Dendritic cell treated with granulocyte-macrophage colony-stimulating factor and Interleukin-4, amounts not matched to agents 40 ng/mL and 50 ng/mL, for 4 days (primary cell): ENCODE results near the gene ME3.

Source experiments
- H3K27ac Mint-ChIP-seq: one replicate; pipeline ENCODE4 v1.8.0; 2022; ENCODE audit warnings: mild to moderate bottlenecking, mixed read lengths
- H3K27me3 Mint-ChIP-seq: one replicate; pipeline ENCODE4 v1.8.0; 2022; ENCODE audit warnings: mild to moderate bottlenecking, mixed read lengths
- H3K36me3 Mint-ChIP-seq: one replicate; pipeline ENCODE4 v1.8.0; 2022; ENCODE audit warnings: low read depth, mixed read lengths
- H3K4me1 Mint-ChIP-seq: one replicate; pipeline ENCODE4 v1.8.0; 2022; ENCODE audit warnings: low read depth, mixed read lengths
- H3K4me3 Mint-ChIP-seq: one replicate; pipeline ENCODE4 v1.8.0; 2022; ENCODE audit warnings: mild to moderate bottlenecking, moderate library complexity, mixed read lengths
- H3K9me3 Mint-ChIP-seq: one replicate; pipeline ENCODE4 v1.8.0; 2022; ENCODE audit warnings: mixed read lengths
- intact Hi-C: fragments of 100-400 bp; cut with micrococcal nuclease; formaldehyde crosslinking; loops from one replicate; pipeline ENCODE4 v1.15.0; 2022

The ME3 gene

GRCh38 chr11:86463955-86464354 is 208.5 kb downstream of the ME3 start:
- intact Hi-C loops = no loop called here
- H3K27me3 Mint-ChIP-seq = no peaks in the 10 kb centered on the region
- H3K27ac Mint-ChIP-seq = no peak overlapping the region
- no peaks in the 10 kb centered on the region for H3K36me3 Mint-ChIP-seq
- no peaks in the 10 kb centered on the region for H3K9me3 Mint-ChIP-seq
- peaks cover 18% of the 10 kb centered on the region for H3K4me1 Mint-ChIP-seq
- H3K4me3 Mint-ChIP-seq = no peak overlapping the region

DNA sequence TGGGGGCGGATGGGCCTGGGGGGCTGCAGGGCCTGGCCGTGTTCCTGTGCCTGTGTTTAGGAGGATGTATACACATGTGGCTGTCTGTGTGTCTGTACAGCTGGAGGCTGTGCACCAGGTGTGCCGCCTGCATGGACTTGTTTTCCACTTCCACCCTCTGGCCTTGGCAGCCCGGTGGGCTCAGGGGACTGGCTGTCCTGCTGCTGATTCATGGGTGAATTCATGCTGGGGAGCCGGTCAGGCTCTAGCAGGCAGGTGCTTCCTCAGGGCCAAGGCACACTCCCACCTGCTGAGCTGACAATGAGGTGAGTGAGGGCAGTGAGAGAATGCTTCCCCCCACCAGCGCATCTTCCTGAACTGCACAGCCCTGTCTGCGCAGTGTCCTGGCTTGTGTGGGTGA is 209.3 kb downstream of the ME3 start:
- H3K4me3 Mint-ChIP-seq = no peak overlapping the region
- peaks cover 18% of the 10 kb centered on the region for H3K4me1 Mint-ChIP-seq
- intact Hi-C loops = no loop called here
- no peak overlapping the region for H3K27ac Mint-ChIP-seq
- H3K36me3 Mint-ChIP-seq = no peaks in the 10 kb centered on the region
- H3K9me3 Mint-ChIP-seq = no peaks in the 10 kb centered on the region
- H3K27me3 Mint-ChIP-seq = no peaks in the 10 kb centered on the region

- Mint-ChIP-seq H3K9me3 (no peaks in the 10 kb centered on the region), H3K27ac (no peak overlapping the region), H3K4me1 (peaks cover 18% of the 10 kb centered on the region), H3K4me3 (no peak overlapping the region), H3K27me3 (no peaks in the 10 kb centered on the region), H3K36me3 (no peaks in the 10 kb centered on the region)
- intact Hi-C loops = no loop called here
Measured at GRCh38 chr11:86461892-86462291, 210.5 kb downstream of the ME3 start.

- Mint-ChIP-seq H3K36me3 (no peaks in the 10 kb centered on the region), H3K27me3 (no peaks in the 10 kb centered on the region), H3K9me3 (no peaks in the 10 kb centered on the region), H3K4me1 (peaks cover 25% of the 10 kb centered on the region), H3K27ac (no peak overlapping the region), H3K4me3 (no peak overlapping the region)
- intact Hi-C loops = no loop called here
Measured at GRCh38 chr11:86460461-86461385, 211.7 kb downstream of the ME3 start.

GRCh38 chr11:86459682-86460460 is 212.5 kb downstream of the ME3 start:
- no peak overlapping the region for H3K27ac Mint-ChIP-seq
- H3K36me3 Mint-ChIP-seq = no peaks in the 10 kb centered on the region
- H3K9me3 Mint-ChIP-seq = no peaks in the 10 kb centered on the region
- H3K27me3 Mint-ChIP-seq = no peaks in the 10 kb centered on the region
- H3K4me3 Mint-ChIP-seq = no peak overlapping the region
- peaks cover 25% of the 10 kb centered on the region for H3K4me1 Mint-ChIP-seq
- intact Hi-C loops = no loop called here

- peaks cover 25% of the 10 kb centered on the region for H3K4me1 Mint-ChIP-seq
- no peaks in the 10 kb centered on the region for H3K9me3 Mint-ChIP-seq
- no peak overlapping the region for H3K4me3 Mint-ChIP-seq
- intact Hi-C loops = no loop called here
- H3K27me3 Mint-ChIP-seq = no peaks in the 10 kb centered on the region
- H3K36me3 Mint-ChIP-seq = no peaks in the 10 kb centered on the region
- H3K27ac Mint-ChIP-seq = no peak overlapping the region
Measured at GRCh38 chr11:86459002-86459385, 213.4 kb downstream of the ME3 start.

DNA sequence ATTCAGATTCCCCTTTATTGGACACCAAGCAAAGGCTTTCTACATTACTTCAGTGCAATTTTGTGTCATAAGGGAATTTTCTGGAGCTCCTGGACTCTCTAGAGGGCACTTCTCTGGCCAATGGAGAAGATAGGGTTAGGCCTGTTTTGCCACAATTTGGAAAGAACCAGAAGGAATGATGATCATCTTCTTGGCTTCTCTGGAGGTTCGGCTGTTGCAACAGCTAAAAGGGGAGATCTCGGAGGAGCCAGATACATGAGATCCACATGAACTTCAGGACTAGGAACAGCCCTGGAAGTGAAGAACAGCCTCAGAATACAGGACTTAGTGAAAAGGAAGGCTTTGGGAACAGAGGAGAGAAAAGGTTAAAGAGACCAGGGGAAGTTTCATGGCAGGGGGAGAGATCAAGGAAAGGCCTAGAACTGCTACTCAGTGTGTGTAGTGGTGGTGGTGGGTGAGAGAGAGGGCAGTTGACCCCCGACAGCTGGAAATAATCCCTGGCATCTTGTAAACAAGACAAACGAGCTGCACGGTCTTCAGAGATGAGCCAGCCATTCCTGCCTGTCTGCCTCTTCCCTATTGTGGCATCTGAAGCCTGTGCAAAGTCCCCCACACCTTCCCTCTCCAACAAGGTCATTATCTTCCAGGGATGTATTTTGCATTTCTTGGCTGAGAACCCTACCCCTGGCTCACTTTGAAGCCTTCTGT is 214.0 kb downstream of the ME3 start:
- H3K27me3 Mint-ChIP-seq = no peaks in the 10 kb centered on the region
- intact Hi-C loops = no loop called here
- no peaks in the 10 kb centered on the region for H3K36me3 Mint-ChIP-seq
- no peaks in the 10 kb centered on the region for H3K9me3 Mint-ChIP-seq
- H3K27ac Mint-ChIP-seq = no peak overlapping the region
- H3K4me1 Mint-ChIP-seq = peaks cover 25% of the 10 kb centered on the region
- no peak overlapping the region for H3K4me3 Mint-ChIP-seq

GRCh38 chr11:86456075-86456939 is 216.1 kb downstream of the ME3 start:
- Mint-ChIP-seq H3K4me1 (peaks cover 21% of the 10 kb centered on the region), H3K4me3 (no peak overlapping the region)

DNA sequence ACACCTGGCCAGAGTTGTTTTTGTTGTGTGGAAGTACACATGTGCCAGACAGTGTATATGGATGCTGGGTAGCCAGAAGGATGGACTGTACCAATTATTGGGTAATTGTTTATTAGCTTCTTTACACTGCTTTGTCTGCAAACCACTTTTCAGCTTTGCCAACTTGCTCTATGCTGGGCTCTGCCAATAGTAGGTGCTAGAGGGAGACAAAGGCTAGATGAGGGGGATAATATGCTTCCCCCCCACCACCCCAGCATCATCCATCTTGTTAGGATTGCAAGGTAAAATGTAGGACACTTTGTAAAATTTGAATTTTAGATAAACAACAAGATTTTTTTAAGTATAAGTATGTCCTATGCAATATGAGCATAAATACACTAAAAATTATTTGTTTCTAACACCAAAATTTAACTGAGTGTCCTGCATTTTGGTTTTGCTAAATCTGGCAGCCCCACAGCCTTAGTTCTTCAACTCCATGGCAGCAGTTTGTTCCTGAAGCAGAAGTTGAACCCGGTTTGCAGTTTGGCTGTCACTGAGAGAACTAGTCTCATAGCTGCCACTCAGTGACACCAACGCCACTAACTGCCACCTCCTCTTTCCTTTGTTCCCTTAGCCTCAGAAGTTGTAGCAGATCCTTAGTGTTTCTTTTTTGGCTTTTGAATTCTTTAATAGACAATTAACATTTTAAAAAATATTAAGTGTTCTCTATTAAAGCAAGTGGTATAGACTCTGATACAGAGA is 219.0 kb downstream of the ME3 start:
- Mint-ChIP-seq H3K4me1 (peaks cover 7% of the 10 kb centered on the region), H3K27me3 (no peaks in the 10 kb centered on the region), H3K27ac (no peak overlapping the region), H3K36me3 (no peaks in the 10 kb centered on the region), H3K9me3 (no peaks in the 10 kb centered on the region), H3K4me3 (no peak overlapping the region)
- intact Hi-C loops = no loop called here

More at GRCh38 chr11:86456075-86456939, 216.1 kb downstream of the ME3 start:
- Mint-ChIP-seq H3K27me3 (no peaks in the 10 kb centered on the region), H3K36me3 (no peaks in the 10 kb centered on the region), H3K9me3 (no peaks in the 10 kb centered on the region), H3K27ac (no peak overlapping the region)
- intact Hi-C loops = loop anchor here (1.0 kb wide), 2 partner anchors 152 to 362 kb away; no protein-coding TSS in a partner anchor

DNA sequence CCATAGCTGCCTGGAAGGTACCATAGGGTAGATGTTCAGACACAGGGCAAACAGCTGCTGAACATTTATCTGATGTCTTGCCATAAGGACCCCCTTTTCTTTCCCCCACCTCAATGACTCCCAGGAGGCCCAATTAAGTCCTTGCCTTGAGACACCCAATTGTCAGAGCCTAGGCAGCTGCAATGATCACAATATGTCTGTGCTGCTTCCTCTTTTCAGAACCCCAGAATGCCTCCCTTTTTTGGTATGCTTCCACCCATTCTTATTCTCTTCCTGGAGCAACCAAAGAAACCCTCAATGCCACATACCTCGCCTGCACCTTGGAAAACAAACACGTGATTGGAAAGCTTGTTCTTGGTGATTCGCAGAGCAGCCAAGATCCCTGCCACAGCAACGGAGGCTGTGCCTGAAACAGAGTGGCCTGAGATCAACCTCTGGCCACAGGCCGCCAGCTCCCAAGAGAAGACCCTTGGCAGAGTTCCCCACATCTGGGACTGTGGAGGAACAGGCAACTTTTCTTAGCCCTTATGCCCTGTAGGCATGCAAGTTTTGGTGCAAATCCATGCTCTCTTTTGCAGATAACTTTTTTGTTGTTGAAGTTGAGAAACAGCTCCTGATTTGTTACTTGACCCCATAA is 222.3 kb downstream of the ME3 start:
- H3K27me3 Mint-ChIP-seq = no peaks in the 10 kb centered on the region
- no peaks in the 10 kb centered on the region for H3K4me1 Mint-ChIP-seq
- intact Hi-C loops = no loop called here
- no peak overlapping the region for H3K4me3 Mint-ChIP-seq
- H3K27ac Mint-ChIP-seq = no peak overlapping the region
- H3K9me3 Mint-ChIP-seq = no peaks in the 10 kb centered on the region
- H3K36me3 Mint-ChIP-seq = no peaks in the 10 kb centered on the region

- Mint-ChIP-seq H3K9me3 (no peaks in the 10 kb centered on the region), H3K27me3 (no peaks in the 10 kb centered on the region), H3K4me1 (no peaks in the 10 kb centered on the region), H3K36me3 (no peaks in the 10 kb centered on the region), H3K27ac (no peak overlapping the region), H3K4me3 (no peak overlapping the region)
- intact Hi-C loops = no loop called here
Measured at GRCh38 chr11:86447763-86448480, 224.5 kb downstream of the ME3 start.

- intact Hi-C loops = no loop called here
Measured at GRCh38 chr11:86446924-86447285, 225.5 kb downstream of the ME3 start.

More at GRCh38 chr11:86446924-86447285, 225.5 kb downstream of the ME3 start:
- Mint-ChIP-seq H3K27ac (no peak overlapping the region), H3K36me3 (no peaks in the 10 kb centered on the region), H3K27me3 (no peaks in the 10 kb centered on the region), H3K9me3 (no peaks in the 10 kb centered on the region), H3K4me3 (no peak overlapping the region), H3K4me1 (no peaks in the 10 kb centered on the region)
